ENCODE measurements around the gene CACFD1.
"Not testable (repeated sequence)": the region's sequence is repeated elsewhere in the genome, so short reads cannot be mapped to it uniquely, and the experiment has no call there.

CACFD1 gene

GRCh38 chr9:133441571-133441970 lies 18.2 kb upstream of the CACFD1 start:
- DNase-seq, result no peak

- no peak for DNase-seq
Observed at GRCh38 chr9:133443248-133443647, 16.5 kb upstream of the CACFD1 start.

GRCh38 chr9:133443982-133444381 lies 15.8 kb upstream of the CACFD1 start:
- no peak for DNase-seq

GRCh38 chr9:133445293-133445969 lies 14.3 kb upstream of the CACFD1 start:
- DNase-seq, result no peak

- no peak for DNase-seq
Observed at GRCh38 chr9:133448487-133448972, 11.2 kb upstream of the CACFD1 start.

GRCh38 chr9:133449760-133450159 lies 10.0 kb upstream of the CACFD1 start:
- DNase-seq, result no peak

- not testable (repeated sequence) for DNase-seq
Observed at GRCh38 chr9:133451865-133452264, 7.9 kb upstream of the CACFD1 start.

- DNase-seq, result no peak
Observed at GRCh38 chr9:133452562-133452961, 7.2 kb upstream of the CACFD1 start.

- no peak for DNase-seq
Observed at GRCh38 chr9:133453651-133454050, 6.1 kb upstream of the CACFD1 start.

- DNase-seq, result no peak
Observed at GRCh38 chr9:133454325-133454724, 5.5 kb upstream of the CACFD1 start.

GRCh38 chr9:133454943-133455673 lies 4.7 kb upstream of the CACFD1 start:
- DNase-seq, result no peak

- no peak for DNase-seq
Observed at GRCh38 chr9:133455936-133456335, 3.8 kb upstream of the CACFD1 start.

GRCh38 chr9:133456409-133456808 lies 3.4 kb upstream of the CACFD1 start:
- no peak for DNase-seq

- no peak for DNase-seq
Observed at GRCh38 chr9:133457233-133457632, 2.5 kb upstream of the CACFD1 start.

GRCh38 chr9:133457748-133458147 lies 2.0 kb upstream of the CACFD1 start:
- DNase-seq, result no peak

GRCh38 chr9:133458643-133459312 lies 1.0 kb upstream of the CACFD1 start:
- DNase-seq, result no peak

GRCh38 chr9:133460405-133461175 lies 812 bp downstream of the CACFD1 start:
- DNase-seq, result no peak

GRCh38 chr9:133461975-133462374 lies 2.2 kb downstream of the CACFD1 start:
- no peak for DNase-seq

- no peak for DNase-seq
Observed at GRCh38 chr9:133463234-133463863, 3.6 kb downstream of the CACFD1 start.

- DNase-seq, result no peak
Observed at GRCh38 chr9:133463864-133464615, 4.3 kb downstream of the CACFD1 start.

GRCh38 chr9:133464638-133465037 lies 4.9 kb downstream of the CACFD1 start:
- DNase-seq, result no peak

GRCh38 chr9:133465984-133466383 lies 6.2 kb downstream of the CACFD1 start:
- no peak for DNase-seq

All from NCI-H2029 treated with DMSO at 0.1 percent for 48 hours (cell line).